Esophagus (tissue), 2 donors: ENCODE measurements around the gene S100A7. TPM values are rescaled to one million over a fixed set of nuclear protein-coding genes. Genes with fewer than 3 reads are reported as not detected.
A peak's percentile ranks its signal among the peaks of the same experiment; 100 is the strongest.

Source experiments
- H3K27ac ChIP-seq, 2 donors: one replicate each; pipeline ENCODE4 v1.5.1; 2013; ENCODE audit warnings: low read depth in 2 of 2, mild to moderate bottlenecking in 2 of 2, inconsistent platforms in 1 of 2, low read length in 1 of 2, moderate library complexity in 1 of 2
- H3K27me3 ChIP-seq, 2 donors: one replicate each; pipeline ENCODE4 v1.6.1; 2013; ENCODE audit warnings: low read length in 2 of 2, control low read depth in 1 of 2, mild to moderate bottlenecking in 1 of 2; ENCODE audit not compliant: insufficient read depth in 2 of 2, control insufficient read depth in 1 of 2
- H3K36me3 ChIP-seq, 2 donors: one replicate each; pipeline ENCODE4 v1.6.1; 2013; ENCODE audit warnings: low read length in 1 of 2; ENCODE audit not compliant: control insufficient read depth in 2 of 2, insufficient read depth in 2 of 2
- H3K4me1 ChIP-seq, 2 donors: one replicate each; pipeline ENCODE4 v1.6.1; 2013; ENCODE audit warnings: low read length in 1 of 2; ENCODE audit not compliant: control insufficient read depth in 2 of 2, insufficient read depth in 2 of 2
- H3K4me3 ChIP-seq, 2 donors: one replicate each; pipeline ENCODE4 v1.5.1; 2013; ENCODE audit warnings: low read length in 2 of 2, mild to moderate bottlenecking in 2 of 2, low read depth in 1 of 2, moderate library complexity in 1 of 2
- H3K9me3 ChIP-seq, 2 donors: one replicate each; pipeline ENCODE4 v1.6.1; 2013; ENCODE audit warnings: mild to moderate bottlenecking in 2 of 2, low read depth in 1 of 2, low read length in 1 of 2, moderate library complexity in 1 of 2; ENCODE audit not compliant: control insufficient read depth in 2 of 2, insufficient read depth in 1 of 2
- WGBS, 2 donors: extraction: QIAGEN DNeasy Blood & Tissue Kit; methylation state at CpG; one replicate each; pipeline ENCODE4 v1.1.7; 2013; 5-methylcytosine and 5-hydroxymethylcytosine counted together
- polyA plus RNA-seq, 2 donors: library from polyadenylated mRNA; stranded (reverse); fragments of 200-250 nt; gene quantifications; one replicate each; pipeline ENCODE4 v1.2.3, GENCODE V29; 2013
- donor health status: healthy with polysubstance abuse.
- donor health status: Bipolar disorder and iron deficiency.

S100A7 gene
- polyA plus RNA-seq, 2 donors, result 115 to 689 TPM

- Histone ChIP-seq H3K4me3 (no peak overlapping the region), H3K9me3 (no peaks in the 10 kb centered on the region), H3K36me3 (no peaks in the 10 kb centered on the region), H3K27ac (no peak overlapping the region), H3K27me3 (no peaks in the 10 kb centered on the region), H3K4me1 (peaks cover 3 to 6% of the 10 kb centered on the region in 2 donors)
- WGBS, 2 donors, result 64 to 73% methylated on average over 6 of the region's 6 CpGs
Measured at GRCh38 chr1:153495536-153495935, 35.1 kb upstream of the S100A7 start.

GRCh38 chr1:153494976-153495535, 34.6 kb upstream of the S100A7 start:
- H3K27ac ChIP-seq, result no peak overlapping the region
- no peaks in the 10 kb centered on the region for H3K9me3 ChIP-seq
- WGBS, 2 donors, result 40 to 41% methylated on average over 6 of the region's 6 CpGs
- no peaks in the 10 kb centered on the region for H3K27me3 ChIP-seq
- no peak overlapping the region for H3K4me3 ChIP-seq
- no peaks in the 10 kb centered on the region for H3K36me3 ChIP-seq
- H3K4me1 ChIP-seq, result peaks cover 3 to 7% of the 10 kb centered on the region in 2 donors

GRCh38 chr1:153493343-153493960, 33.0 kb upstream of the S100A7 start:
- Histone ChIP-seq H3K27ac (peak overlapping the region; percentile 57 to 80), H3K9me3 (no peaks in the 10 kb centered on the region), H3K4me1 (peaks cover 3 to 11% of the 10 kb centered on the region in 2 donors), H3K27me3 (no peaks in the 10 kb centered on the region), H3K36me3 (no peaks in the 10 kb centered on the region), H3K4me3 (no peak overlapping the region)
- 47 to 48% methylated on average over 6 of the region's 6 CpGs for WGBS, 2 donors

- peaks cover 3 to 14% of the 10 kb centered on the region in 2 donors for H3K4me1 ChIP-seq
- no peak overlapping the region for H3K4me3 ChIP-seq
- WGBS, 2 donors, result 26 to 39% methylated on average over 12 of the region's 12 CpGs
Measured at GRCh38 chr1:153490272-153491051, 30.0 kb upstream of the S100A7 start.

GRCh38 chr1:153488731-153489130, 28.3 kb upstream of the S100A7 start:
- Histone ChIP-seq H3K9me3 (no peaks in the 10 kb centered on the region), H3K4me3 (no peak overlapping the region), H3K4me1 (peaks cover 3 to 22% of the 10 kb centered on the region in 2 donors), H3K27ac (peak overlapping the region in 1 of 2 donors; percentile 74), H3K36me3 (no peaks in the 10 kb centered on the region), H3K27me3 (no peaks in the 10 kb centered on the region)
- 16 to 18% methylated on average over 4 of the region's 4 CpGs for WGBS, 2 donors

More at GRCh38 chr1:153490272-153491051, 30.0 kb upstream of the S100A7 start:
- no peaks in the 10 kb centered on the region for H3K9me3 ChIP-seq
- no peaks in the 10 kb centered on the region for H3K27me3 ChIP-seq
- H3K36me3 ChIP-seq, result no peaks in the 10 kb centered on the region
- peak overlapping the region; percentile 87 to 96 for H3K27ac ChIP-seq

GRCh38 chr1:153487707-153488106, 27.3 kb upstream of the S100A7 start:
- WGBS, 2 donors, result 97 to 98% methylated on average over 2 of the region's 2 CpGs
- no peaks in the 10 kb centered on the region for H3K27me3 ChIP-seq
- H3K27ac ChIP-seq, result no peak overlapping the region
- no peak overlapping the region for H3K4me3 ChIP-seq
- H3K9me3 ChIP-seq, result no peaks in the 10 kb centered on the region
- H3K4me1 ChIP-seq, result peaks cover 3 to 23% of the 10 kb centered on the region in 2 donors
- H3K36me3 ChIP-seq, result no peaks in the 10 kb centered on the region

- Histone ChIP-seq H3K4me3 (no peak overlapping the region), H3K9me3 (no peaks in the 10 kb centered on the region), H3K27ac (peak overlapping the region; percentile 87 to 88), H3K36me3 (no peaks in the 10 kb centered on the region), H3K4me1 (peaks cover under 1 to 17% of the 10 kb centered on the region in 2 donors), H3K27me3 (no peaks in the 10 kb centered on the region)
- WGBS, 2 donors, result 54 to 67% methylated on average over 2 of the region's 2 CpGs
Measured at GRCh38 chr1:153485863-153486262, 25.4 kb upstream of the S100A7 start.

- H3K27me3 ChIP-seq, result no peaks in the 10 kb centered on the region
- 28 to 31% methylated on average over 6 of the region's 6 CpGs for WGBS, 2 donors
Measured at GRCh38 chr1:153483776-153484175, 23.3 kb upstream of the S100A7 start.

GRCh38 chr1:153481124-153481523, 20.7 kb upstream of the S100A7 start:
- Histone ChIP-seq H3K4me3 (no peak overlapping the region), H3K9me3 (no peaks in the 10 kb centered on the region), H3K27ac (no peak overlapping the region), H3K27me3 (no peaks in the 10 kb centered on the region), H3K36me3 (no peaks in the 10 kb centered on the region), H3K4me1 (peaks cover 0 to 16% of the 10 kb centered on the region in 2 donors)
- WGBS, 2 donors, result 33 to 47% methylated on average over 2 of the region's 2 CpGs

More at GRCh38 chr1:153483776-153484175, 23.3 kb upstream of the S100A7 start:
- no peaks in the 10 kb centered on the region for H3K9me3 ChIP-seq
- H3K27ac ChIP-seq, result peak overlapping the region; percentile 87 to 88
- peaks cover 0 to 14% of the 10 kb centered on the region in 2 donors for H3K4me1 ChIP-seq
- H3K4me3 ChIP-seq, result no peak overlapping the region
- H3K36me3 ChIP-seq, result no peaks in the 10 kb centered on the region
